Measurements from ENCODE around the gene SCFD2. TPM values are rescaled to one million over a fixed set of nuclear protein-coding genes. Genes with fewer than 3 reads are reported as not detected.
A peak's percentile ranks its signal among the peaks of the same experiment; 100 is the strongest.

The SCFD2 gene
- total RNA-seq, 2 experiments from 2014 or later, result 21.6 to 22.5 TPM

DNA sequence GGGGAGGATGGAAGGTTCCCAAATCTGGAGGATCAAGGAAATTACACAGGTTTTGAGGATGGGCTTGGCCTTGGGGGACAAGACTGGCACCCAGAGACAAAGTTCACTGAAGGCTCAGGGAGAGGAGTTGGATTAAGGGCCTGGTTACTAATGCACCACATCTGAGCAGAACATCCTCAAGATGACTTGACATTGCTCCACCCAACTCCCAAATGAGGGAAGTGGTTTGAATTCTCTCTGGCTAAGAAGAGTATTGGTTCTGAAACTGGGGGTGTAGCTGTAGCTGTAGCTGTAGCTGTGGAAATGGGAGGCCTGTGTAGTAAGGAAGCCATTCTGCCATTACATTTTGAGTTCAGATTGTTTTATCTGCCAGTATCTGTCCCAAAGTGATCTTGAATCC, 374.4 kb downstream of the SCFD2 start:
- no peak overlapping the region for H3K4me3 Mint-ChIP-seq
- H3K4me1 Mint-ChIP-seq, result no peaks in the 10 kb centered on the region
- intact Hi-C loops (cut with DNase I, micrococcal nuclease), result no loop called here
- ATAC-seq (no peak), DNase-seq (no peak)
- no peaks in the 10 kb centered on the region for H3K27me3 Mint-ChIP-seq
- peaks cover 6% of the 10 kb centered on the region for H3K36me3 Mint-ChIP-seq (ENCODE audit: low read depth)
- ChIA-PET POLR2A (no interaction called here), CTCF (interaction anchor here (1.1 kb wide), 1 partner anchor 400 kb away, joined by 3 read pairs; no protein-coding TSS in a partner anchor)
- no peaks in the 10 kb centered on the region for H3K9me3 Mint-ChIP-seq (ENCODE audit: low read depth)
- H3K27ac Mint-ChIP-seq, result no peak overlapping the region

DNA sequence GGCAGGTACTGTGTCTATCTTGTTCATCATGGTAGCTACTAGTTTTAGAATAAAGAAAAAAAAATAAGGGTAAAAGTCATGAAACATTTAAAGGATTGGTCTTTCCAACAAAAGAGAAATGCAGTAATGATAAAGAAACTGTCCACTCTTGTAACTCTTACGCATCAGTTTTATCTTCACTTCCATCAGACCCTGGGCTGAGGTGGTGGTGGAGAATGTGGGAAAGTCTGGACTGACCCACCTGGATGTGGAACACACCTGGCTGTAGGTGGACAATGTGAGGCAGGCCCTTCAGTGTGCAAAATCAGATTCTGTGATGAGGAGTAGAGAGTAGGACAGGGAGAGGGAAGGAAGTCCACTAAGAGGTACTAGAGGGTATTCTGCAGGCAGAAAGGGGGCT, 375.2 kb downstream of the SCFD2 start:
- ATAC-seq (no peak), DNase-seq (no peak)
- ChIA-PET CTCF (interaction anchor here (1.1 kb wide), 1 partner anchor 400 kb away, joined by 3 read pairs; no protein-coding TSS in a partner anchor), POLR2A (no interaction called here)
- H3K9me3 Mint-ChIP-seq (ENCODE audit: low read depth), result no peaks in the 10 kb centered on the region
- H3K36me3 Mint-ChIP-seq (ENCODE audit: low read depth), result peaks cover 6% of the 10 kb centered on the region
- intact Hi-C loops (cut with DNase I, micrococcal nuclease), result no loop called here
- H3K4me1 Mint-ChIP-seq, result no peaks in the 10 kb centered on the region
- H3K4me3 Mint-ChIP-seq, result no peak overlapping the region
- no peak overlapping the region for H3K27ac Mint-ChIP-seq
- no peaks in the 10 kb centered on the region for H3K27me3 Mint-ChIP-seq

DNA sequence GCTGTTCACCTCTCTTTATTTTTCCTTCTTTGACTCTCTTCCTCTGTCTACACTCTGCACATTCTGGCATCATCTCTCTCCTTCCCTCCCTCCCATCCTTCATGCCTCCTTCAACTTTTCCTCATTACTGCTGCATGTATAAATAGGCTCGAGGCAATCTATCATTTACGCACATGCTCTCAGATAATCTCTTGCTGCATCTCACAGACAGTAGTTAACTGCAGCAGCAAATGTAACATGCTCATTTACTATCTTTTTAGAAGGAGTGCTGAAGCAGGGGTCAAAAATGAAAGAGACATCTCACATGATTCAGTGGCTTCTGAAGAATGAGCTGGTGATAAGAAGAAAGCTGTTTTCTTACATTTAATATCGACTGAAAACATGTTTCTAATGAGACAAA, 376.0 kb downstream of the SCFD2 start:
- peaks cover 6% of the 10 kb centered on the region for H3K36me3 Mint-ChIP-seq (ENCODE audit: low read depth)
- H3K27ac Mint-ChIP-seq, result no peak overlapping the region
- H3K4me3 Mint-ChIP-seq, result no peak overlapping the region
- intact Hi-C loops (cut with DNase I, micrococcal nuclease), result no loop called here
- ATAC-seq (no peak), DNase-seq (no peak)
- no peaks in the 10 kb centered on the region for H3K27me3 Mint-ChIP-seq
- no peaks in the 10 kb centered on the region for H3K9me3 Mint-ChIP-seq (ENCODE audit: low read depth)
- ChIA-PET CTCF (interaction anchor here (0.7 to 0.9 kb wide), 2 partner anchors 38 to 1132 kb away, joined by 3 read pairs; no protein-coding TSS in a partner anchor), POLR2A (no interaction called here)
- H3K4me1 Mint-ChIP-seq, result no peaks in the 10 kb centered on the region

DNA sequence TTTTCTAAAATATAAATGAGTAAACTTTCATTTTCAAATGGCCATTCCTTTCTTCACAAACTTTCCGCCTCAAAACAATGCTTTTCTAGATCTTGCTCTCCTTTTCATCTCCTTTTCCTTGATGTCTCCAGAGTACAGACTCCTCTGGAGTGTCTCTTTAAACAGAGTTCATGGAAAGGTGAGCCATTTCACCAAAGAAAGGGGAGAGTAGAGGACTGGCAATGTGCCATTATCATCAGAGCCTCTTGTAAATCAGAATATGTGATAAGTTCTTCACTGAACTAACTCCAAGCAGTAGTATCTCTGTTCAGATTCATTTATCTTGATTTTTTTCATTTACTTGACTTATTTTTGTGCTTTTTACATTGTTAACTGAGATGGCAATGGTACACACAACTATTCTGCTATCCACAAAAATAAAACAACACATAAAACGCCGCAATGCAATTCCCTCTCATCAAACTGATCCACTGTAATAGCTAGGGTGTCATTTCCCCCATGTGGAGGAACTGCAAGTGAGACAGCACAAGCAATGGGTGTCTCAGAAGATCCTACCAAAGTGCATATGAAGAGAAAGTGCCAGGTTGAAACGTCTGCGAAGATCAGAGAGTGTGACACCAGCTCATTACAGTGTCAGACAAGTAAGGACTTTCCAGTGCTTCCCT, 378.3 kb downstream of the SCFD2 start:
- ATAC-seq (no peak), DNase-seq (no peak)
- intact Hi-C loops (cut with DNase I, micrococcal nuclease), result no loop called here
- H3K4me3 Mint-ChIP-seq, result no peak overlapping the region
- H3K9me3 Mint-ChIP-seq (ENCODE audit: low read depth), result no peaks in the 10 kb centered on the region
- H3K27me3 Mint-ChIP-seq, result no peaks in the 10 kb centered on the region
- H3K36me3 Mint-ChIP-seq (ENCODE audit: low read depth), result peaks cover 4% of the 10 kb centered on the region
- no peak overlapping the region for H3K27ac Mint-ChIP-seq
- H3K4me1 Mint-ChIP-seq, result peaks cover 4% of the 10 kb centered on the region
- ChIA-PET CTCF (interaction anchor here (3.2 kb wide), 1 partner anchor 442 kb away, joined by 16 read pairs; no protein-coding TSS in a partner anchor), POLR2A (no interaction called here)

DNA sequence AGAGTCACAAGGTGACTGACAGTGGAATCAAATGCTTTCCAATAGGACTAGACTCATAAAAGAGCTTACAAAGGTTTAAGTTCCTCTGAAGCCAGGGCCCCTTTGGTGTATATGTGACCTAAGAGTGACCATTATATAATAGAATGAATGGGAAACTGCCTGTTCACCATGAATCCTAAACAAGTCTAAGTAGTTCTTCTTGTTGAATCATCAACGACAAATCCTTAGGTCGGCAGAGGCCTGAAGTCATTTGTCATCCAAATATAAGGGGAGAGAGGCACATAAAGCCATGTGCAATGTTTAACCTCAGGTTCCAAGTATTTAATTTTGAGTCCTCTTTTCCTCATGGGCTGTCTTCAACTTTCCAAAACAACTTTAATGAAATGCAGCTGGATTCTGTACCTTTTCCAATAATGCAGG, 381.4 kb downstream of the SCFD2 start:
- ChIA-PET POLR2A (no interaction called here), CTCF (interaction anchor here (0.7 to 3.2 kb wide), 7 partner anchors 8 to 609 kb away, joined by 3 to 16 read pairs (median 3); no protein-coding TSS in a partner anchor)
- Mint-ChIP-seq H3K27me3 (no peaks in the 10 kb centered on the region), H3K36me3 (ENCODE audit: low read depth) (no peaks in the 10 kb centered on the region), H3K27ac (no peak overlapping the region), H3K4me1 (peaks cover 4% of the 10 kb centered on the region), H3K4me3 (no peak overlapping the region), H3K9me3 (ENCODE audit: low read depth) (no peaks in the 10 kb centered on the region)
- DNase-seq, result no peak
- ATAC-seq, result no peak
- intact Hi-C loops (cut with DNase I, micrococcal nuclease), result loop anchor here (5.0 kb wide), 4 partner anchors 72 to 397 kb away; no protein-coding TSS in a partner anchor

DNA sequence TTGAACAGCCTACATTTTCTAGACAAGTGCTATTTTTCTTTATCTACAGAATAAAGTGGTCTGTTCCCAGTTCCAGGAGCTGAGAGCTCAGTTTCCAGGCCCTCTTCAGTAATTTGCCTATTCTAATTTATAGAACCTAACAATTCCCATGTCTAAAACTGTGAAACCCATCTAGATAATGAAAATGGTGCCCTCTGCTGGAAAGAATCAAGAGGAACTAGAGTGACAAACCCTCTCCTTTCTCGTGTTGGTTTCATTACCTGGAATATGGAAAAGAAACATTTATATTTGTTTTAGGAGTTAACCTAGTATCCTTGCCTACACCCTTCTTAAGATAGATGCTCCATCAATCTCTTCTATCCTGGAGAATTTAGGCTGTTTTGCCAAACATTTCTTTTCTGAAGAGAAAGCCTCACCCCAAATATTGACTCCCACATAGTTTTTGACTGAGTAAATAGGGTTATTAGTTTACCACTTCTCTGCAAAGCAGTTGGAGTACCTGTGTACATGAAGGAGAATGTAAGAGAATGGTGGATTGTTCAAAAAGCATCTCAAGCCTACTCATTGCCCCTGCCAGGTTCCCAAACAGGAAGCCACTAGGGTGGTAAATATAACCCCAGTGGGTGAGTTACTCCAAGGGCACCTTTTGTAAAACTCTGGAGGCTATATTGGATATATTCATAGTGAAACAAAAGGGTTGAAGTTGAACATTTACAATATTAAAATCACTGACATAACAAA, 382.1 kb downstream of the SCFD2 start:
- POLR2A ChIA-PET, result no interaction called here
- H3K9me3 Mint-ChIP-seq (ENCODE audit: low read depth), result no peaks in the 10 kb centered on the region
- DNase-seq (no peak), ATAC-seq (peak; percentile 44)
- no peaks in the 10 kb centered on the region for H3K36me3 Mint-ChIP-seq (ENCODE audit: low read depth)
- peaks cover 4% of the 10 kb centered on the region for H3K4me1 Mint-ChIP-seq
- intact Hi-C loops (cut with DNase I, micrococcal nuclease), result loop anchor here (1.0 to 5.0 kb wide), 11 partner anchors 71 to 1249 kb away; no protein-coding TSS in a partner anchor
- CTCF ChIA-PET, result interaction anchor here (0.7 to 2.1 kb wide), 8 partner anchors 20 to 438 kb away, joined by 3 to 27 read pairs (median 3); no protein-coding TSS in a partner anchor
- no peaks in the 10 kb centered on the region for H3K27me3 Mint-ChIP-seq
- H3K27ac Mint-ChIP-seq, result no peak overlapping the region
- H3K4me3 Mint-ChIP-seq, result no peak overlapping the region

DNA sequence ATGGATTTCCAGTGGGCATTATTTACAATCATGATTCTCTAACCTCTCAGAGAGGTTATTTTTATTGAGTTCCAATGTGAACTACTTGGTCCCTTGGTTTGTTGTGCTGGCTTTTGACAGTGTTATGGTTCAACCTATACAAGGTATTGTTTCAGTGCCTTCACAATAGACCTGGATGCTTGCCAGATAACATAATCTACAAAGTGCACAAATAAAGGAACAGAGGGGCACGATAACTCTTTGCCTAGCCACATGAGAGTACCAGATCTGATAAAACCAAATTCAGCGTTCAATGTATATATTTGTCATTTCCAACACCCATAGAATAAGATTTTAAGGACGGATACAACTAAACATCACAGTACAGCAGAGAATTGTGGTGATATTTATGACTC, 382.9 kb downstream of the SCFD2 start:
- ATAC-seq (no peak), DNase-seq (no peak)
- intact Hi-C loops (cut with DNase I, micrococcal nuclease), result loop anchor here (1.0 to 5.0 kb wide), 11 partner anchors 71 to 1250 kb away; no protein-coding TSS in a partner anchor
- no peaks in the 10 kb centered on the region for H3K27me3 Mint-ChIP-seq
- ChIA-PET POLR2A (no interaction called here), CTCF (interaction anchor here (0.7 to 2.1 kb wide), 10 partner anchors 19 to 607 kb away, joined by 3 to 27 read pairs (median 3); no protein-coding TSS in a partner anchor)
- peaks cover 1% of the 10 kb centered on the region for H3K36me3 Mint-ChIP-seq (ENCODE audit: low read depth)
- no peak overlapping the region for H3K4me3 Mint-ChIP-seq
- H3K9me3 Mint-ChIP-seq (ENCODE audit: low read depth), result no peaks in the 10 kb centered on the region
- no peak overlapping the region for H3K27ac Mint-ChIP-seq
- H3K4me1 Mint-ChIP-seq, result peaks cover 4% of the 10 kb centered on the region

DNA sequence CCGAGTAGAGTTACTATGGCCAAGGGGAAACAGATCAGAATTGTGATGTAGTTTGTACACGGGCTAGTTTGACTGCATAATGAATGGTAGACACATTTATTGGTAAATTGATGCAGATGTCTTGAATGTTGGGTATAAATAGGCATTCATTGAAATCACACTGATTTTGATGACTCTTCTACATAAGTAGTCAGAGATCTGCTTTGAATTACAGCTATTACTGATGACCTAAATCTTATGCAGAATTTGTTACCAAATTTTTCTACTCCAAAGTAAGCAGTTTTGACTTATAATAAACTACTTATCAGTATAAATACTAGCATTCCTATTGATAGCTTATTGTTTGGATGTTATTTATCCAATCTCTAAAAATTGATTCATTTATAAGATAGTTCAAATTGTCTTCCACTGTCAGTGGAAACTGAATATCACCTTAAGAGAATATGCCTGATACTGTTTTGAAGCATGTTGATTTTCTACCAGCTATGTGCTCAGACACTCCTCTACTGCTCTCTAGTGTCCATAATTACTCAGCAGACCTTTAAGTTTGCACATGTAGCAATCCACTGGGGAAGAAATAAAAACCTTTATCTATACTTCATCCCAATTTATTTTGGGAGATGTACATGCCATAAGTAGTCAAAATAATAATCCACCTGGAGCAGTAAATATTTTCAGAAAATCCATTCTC, 383.5 kb downstream of the SCFD2 start:
- Mint-ChIP-seq H3K36me3 (ENCODE audit: low read depth) (peaks cover 2% of the 10 kb centered on the region), H3K27me3 (no peaks in the 10 kb centered on the region), H3K4me1 (peaks cover 4% of the 10 kb centered on the region), H3K9me3 (ENCODE audit: low read depth) (no peaks in the 10 kb centered on the region), H3K27ac (no peak overlapping the region), H3K4me3 (no peak overlapping the region)
- no peak for ATAC-seq
- DNase-seq, result no peak
- intact Hi-C loops (cut with DNase I, micrococcal nuclease), result loop anchor here (2.0 to 5.0 kb wide), 10 partner anchors 70 to 1250 kb away; no protein-coding TSS in a partner anchor
- ChIA-PET POLR2A (no interaction called here), CTCF (interaction anchor here (0.6 to 2.1 kb wide), 10 partner anchors 33 to 606 kb away, joined by 3 to 27 read pairs (median 4); no protein-coding TSS in a partner anchor)

DNA sequence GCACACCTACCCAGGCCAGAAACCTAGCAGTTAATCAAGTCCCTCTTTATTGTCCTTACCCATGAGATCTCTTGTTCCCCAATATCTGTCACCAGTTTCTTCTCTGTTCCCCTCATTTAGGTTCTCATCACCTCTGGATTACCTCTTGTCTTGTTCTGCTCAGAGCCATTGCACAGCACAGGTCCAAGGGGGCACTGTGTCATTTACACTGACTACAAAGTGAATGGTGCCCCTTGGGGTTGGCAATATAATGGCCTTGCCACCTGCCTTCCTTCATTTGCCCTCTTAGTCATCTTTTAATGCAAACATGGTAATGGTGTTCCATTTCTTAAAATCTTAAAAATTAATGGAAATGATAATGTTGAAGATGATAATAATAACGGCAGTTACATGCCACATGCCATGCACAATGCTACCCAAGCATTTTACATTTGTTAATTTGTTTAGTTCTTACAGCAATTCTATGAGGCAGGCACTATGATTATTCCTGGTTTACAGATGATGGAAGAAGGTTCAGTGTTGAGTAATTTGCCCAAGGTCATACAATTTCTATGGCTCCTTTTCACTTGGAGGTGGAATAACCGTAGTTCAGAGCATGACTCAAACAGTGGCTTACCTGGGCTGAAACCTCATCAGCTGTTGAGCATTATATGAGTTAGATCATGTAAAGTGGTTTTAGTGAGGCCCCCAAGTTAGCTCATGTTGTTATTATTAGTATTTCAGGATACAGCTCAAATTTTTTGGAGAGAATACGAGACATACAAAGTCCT, 385.9 kb downstream of the SCFD2 start:
- no peak for ATAC-seq
- no peaks in the 10 kb centered on the region for H3K27me3 Mint-ChIP-seq
- peaks cover 5% of the 10 kb centered on the region for H3K4me1 Mint-ChIP-seq
- H3K9me3 Mint-ChIP-seq (ENCODE audit: low read depth), result no peaks in the 10 kb centered on the region
- DNase-seq, result no peak
- intact Hi-C loops (cut with DNase I, micrococcal nuclease), result loop anchor here (5.0 kb wide), 4 partner anchors 68 to 393 kb away; no protein-coding TSS in a partner anchor
- peaks cover 6% of the 10 kb centered on the region for H3K36me3 Mint-ChIP-seq (ENCODE audit: low read depth)
- CTCF ChIA-PET, result interaction anchor here (1.3 to 1.4 kb wide), 2 partner anchors 25 to 435 kb away, joined by 3 to 4 read pairs; no protein-coding TSS in a partner anchor
- no peak overlapping the region for H3K4me3 Mint-ChIP-seq
- H3K27ac Mint-ChIP-seq, result no peak overlapping the region
- POLR2A ChIA-PET, result no interaction called here

DNA sequence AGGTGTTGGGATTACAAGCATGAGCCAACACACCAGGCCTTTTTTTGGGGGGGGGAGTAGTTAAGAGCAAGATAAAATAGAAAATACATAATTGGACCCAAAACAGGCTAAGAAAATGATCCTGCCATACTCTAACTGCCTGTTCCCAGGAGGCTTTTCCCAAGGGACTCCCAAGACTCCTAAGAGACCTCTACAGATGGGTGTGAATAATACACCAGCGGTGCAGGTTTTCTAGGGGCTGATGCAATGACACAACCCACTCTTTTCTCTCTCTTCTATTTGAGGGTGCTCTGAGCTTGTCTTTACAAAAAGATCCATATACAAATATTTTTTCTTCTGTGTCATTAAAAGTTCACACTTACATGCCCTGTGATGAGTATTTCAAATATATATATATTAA, 386.8 kb downstream of the SCFD2 start:
- Mint-ChIP-seq H3K36me3 (ENCODE audit: low read depth) (peaks cover 6% of the 10 kb centered on the region), H3K4me3 (no peak overlapping the region), H3K27me3 (no peaks in the 10 kb centered on the region), H3K9me3 (ENCODE audit: low read depth) (no peaks in the 10 kb centered on the region), H3K4me1 (peaks cover 5% of the 10 kb centered on the region), H3K27ac (no peak overlapping the region)
- ATAC-seq (no peak), DNase-seq (no peak)
- ChIA-PET POLR2A (no interaction called here), CTCF (no interaction called here)
- intact Hi-C loops (cut with DNase I, micrococcal nuclease), result no loop called here
